Fibroblast of lung (primary cell): ENCODE data around the gene LCN6.

Experiments used
- EZH2 ChIP-seq: IDR thresholded peaks from 2 replicates; pipeline ENCODE4 v1.5.1; 2012; ENCODE audit warnings: low read length, control low read depth, mild to moderate bottlenecking; ENCODE audit errors: missing control alignments
- TF ChIP-seq, protein P1 (sequence below), 2 donors: IDR thresholded peaks in 1 of 2; conservative IDR thresholded peaks in 1 of 2; 1 replicate in 1 of 2; 2 replicates in 1 of 2; pipeline ENCODE4 v1.5.1; 2011 to 2012; ENCODE audit warnings: low read length in 2 of 2, control low read depth in 1 of 2, inconsistent platforms in 1 of 2, low read depth in 1 of 2, mild to moderate bottlenecking in 1 of 2

DNA sequence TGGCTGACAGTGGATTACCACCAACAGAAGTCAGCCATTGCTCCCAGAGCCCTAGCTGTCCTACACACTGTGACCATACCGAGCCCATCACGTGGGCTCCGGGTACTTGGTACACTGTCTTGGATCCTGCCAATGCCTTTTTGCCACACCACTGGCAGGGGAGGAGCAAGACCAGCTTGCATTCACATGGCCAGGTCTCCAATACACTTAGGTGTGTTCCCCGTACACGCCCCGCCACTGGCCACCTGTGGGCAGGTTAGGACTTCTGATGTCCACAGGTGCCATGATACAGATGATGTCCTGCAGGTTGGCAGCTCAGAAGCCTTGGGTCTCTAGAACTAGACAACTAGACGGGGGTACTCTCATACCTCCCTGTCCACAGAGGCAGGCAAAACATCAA is 41.3 kb downstream of the LCN6 start:
- TF ChIP-seq, protein P1, sequence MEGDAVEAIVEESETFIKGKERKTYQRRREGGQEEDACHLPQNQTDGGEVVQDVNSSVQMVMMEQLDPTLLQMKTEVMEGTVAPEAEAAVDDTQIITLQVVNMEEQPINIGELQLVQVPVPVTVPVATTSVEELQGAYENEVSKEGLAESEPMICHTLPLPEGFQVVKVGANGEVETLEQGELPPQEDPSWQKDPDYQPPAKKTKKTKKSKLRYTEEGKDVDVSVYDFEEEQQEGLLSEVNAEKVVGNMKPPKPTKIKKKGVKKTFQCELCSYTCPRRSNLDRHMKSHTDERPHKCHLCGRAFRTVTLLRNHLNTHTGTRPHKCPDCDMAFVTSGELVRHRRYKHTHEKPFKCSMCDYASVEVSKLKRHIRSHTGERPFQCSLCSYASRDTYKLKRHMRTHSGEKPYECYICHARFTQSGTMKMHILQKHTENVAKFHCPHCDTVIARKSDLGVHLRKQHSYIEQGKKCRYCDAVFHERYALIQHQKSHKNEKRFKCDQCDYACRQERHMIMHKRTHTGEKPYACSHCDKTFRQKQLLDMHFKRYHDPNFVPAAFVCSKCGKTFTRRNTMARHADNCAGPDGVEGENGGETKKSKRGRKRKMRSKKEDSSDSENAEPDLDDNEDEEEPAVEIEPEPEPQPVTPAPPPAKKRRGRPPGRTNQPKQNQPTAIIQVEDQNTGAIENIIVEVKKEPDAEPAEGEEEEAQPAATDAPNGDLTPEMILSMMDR (conservative IDR thresholded peaks at IDR 0.05 in 1 of 2, IDR thresholded peaks at IDR 0.05 in 1 of 2; ENCODE audit: low read depth in 1 of 2, low read length in 2 of 2) = no peak
- TF ChIP-seq EZH2 = no peak
